ENCODE measurements around the gene CLCN7. TPM values are rescaled to one million over a fixed set of nuclear protein-coding genes. Genes with fewer than 3 reads are reported as not detected.

Gene CLCN7
- total RNA-seq, 2 experiments from 2014 or later: 41.9 to 43.9 TPM

- POLR2A ChIA-PET: no interaction called here
These were observed 25.1 kb upstream of the CLCN7 start for GRCh38 chr16:1499756-1500464.

DNA sequence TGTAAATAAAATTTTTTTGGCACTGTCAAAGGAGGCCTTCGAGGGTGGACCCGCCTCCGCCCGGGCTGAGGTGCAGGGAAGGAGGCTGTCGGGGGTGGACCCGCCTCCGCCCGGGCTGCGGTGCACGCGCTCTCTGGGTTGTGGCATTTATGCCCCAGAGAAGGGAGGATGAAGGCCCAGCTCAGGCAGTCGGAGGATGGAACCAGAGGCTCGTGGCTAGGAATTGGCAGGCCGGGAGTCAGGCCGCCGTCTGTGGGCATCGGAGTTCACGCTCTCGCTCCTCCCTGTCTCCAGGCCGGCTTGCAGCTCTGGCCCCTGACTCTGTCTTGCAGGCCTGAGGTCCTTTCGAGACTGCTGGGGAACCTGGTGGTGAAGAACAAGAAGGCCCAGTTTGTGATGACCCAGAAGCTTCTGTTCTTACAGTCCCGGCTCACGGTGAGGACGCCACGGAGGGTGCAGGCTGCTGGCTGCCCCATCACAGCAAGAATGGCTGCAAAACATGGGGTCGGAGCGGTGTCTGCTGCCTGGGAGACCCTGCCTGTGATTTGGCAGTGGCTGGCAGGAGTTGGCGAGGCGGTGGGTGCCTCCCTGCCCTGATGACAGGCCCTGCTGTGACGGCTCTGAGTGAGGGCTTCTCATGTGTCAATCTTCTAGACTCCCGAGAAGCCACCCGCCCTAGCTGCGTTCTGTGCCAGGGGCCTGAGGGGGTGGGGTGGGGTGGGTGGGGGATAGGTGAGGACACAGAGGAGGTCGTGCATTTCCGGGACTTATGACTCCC lies 24.3 kb upstream of the CLCN7 start:
- ChIA-PET CTCF (no interaction called here), POLR2A (no interaction called here)
- H3K4me3 Mint-ChIP-seq: no peak overlapping the region
- H3K27me3 Mint-ChIP-seq (ENCODE audit: low read depth): no peaks in the 10 kb centered on the region
- DNase-seq (no peak), ATAC-seq (no peak)
- H3K9me3 Mint-ChIP-seq (ENCODE audit: insufficient read depth): no peaks in the 10 kb centered on the region
- no peak overlapping the region for H3K27ac Mint-ChIP-seq
- peaks cover 12% of the 10 kb centered on the region for H3K4me1 Mint-ChIP-seq (ENCODE audit: low read depth)
- peaks cover 25% of the 10 kb centered on the region for H3K36me3 Mint-ChIP-seq (ENCODE audit: low read depth)

More at GRCh38 chr16:1499756-1500464, 25.1 kb upstream of the CLCN7 start:
- no peaks in the 10 kb centered on the region for H3K9me3 Mint-ChIP-seq (ENCODE audit: insufficient read depth)
- ATAC-seq (no peak), DNase-seq (no peak)
- H3K4me1 Mint-ChIP-seq (ENCODE audit: low read depth): peaks cover 4% of the 10 kb centered on the region
- CTCF ChIA-PET: no interaction called here
- no peaks in the 10 kb centered on the region for H3K27me3 Mint-ChIP-seq (ENCODE audit: low read depth)
- peaks cover 23% of the 10 kb centered on the region for H3K36me3 Mint-ChIP-seq (ENCODE audit: low read depth)
- H3K4me3 Mint-ChIP-seq: no peak overlapping the region
- no peak overlapping the region for H3K27ac Mint-ChIP-seq

DNA sequence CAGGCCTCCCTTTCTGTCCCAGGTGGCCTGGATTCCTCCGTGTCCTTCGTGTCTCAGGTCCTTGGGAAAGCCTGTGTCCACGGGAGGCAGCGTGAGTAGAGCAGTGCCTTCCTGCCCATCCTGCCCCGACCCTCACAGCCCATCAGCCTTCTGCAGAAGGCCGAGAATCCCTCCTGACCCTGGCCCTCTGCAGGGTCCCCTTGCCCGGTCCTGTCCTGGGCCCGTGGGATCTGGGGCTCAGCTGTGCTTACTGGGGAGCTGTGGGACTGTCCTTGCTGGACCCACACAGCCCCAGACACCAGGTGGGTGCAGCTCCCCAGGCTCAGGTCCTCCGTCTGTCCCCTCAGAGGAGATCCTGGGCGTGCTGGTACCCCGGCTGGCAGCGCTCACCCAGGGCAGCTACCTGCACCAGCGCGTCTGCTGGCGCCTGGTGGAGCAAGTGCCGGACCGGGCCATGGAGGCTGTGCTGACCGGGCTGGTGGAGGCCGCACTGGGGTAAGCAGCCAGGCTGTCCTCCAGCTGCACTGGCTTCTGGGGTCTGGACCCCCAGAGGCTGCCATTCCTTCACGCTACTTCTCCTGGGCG lies 22.3 kb upstream of the CLCN7 start:
- no peaks in the 10 kb centered on the region for H3K9me3 Mint-ChIP-seq (ENCODE audit: insufficient read depth)
- peaks cover 17% of the 10 kb centered on the region for H3K36me3 Mint-ChIP-seq (ENCODE audit: low read depth)
- DNase-seq (no peak), ATAC-seq (no peak)
- POLR2A ChIA-PET: no interaction called here
- no peak overlapping the region for H3K4me3 Mint-ChIP-seq
- peaks cover 24% of the 10 kb centered on the region for H3K4me1 Mint-ChIP-seq (ENCODE audit: low read depth)
- CTCF ChIA-PET: no interaction called here
- H3K27ac Mint-ChIP-seq: no peak overlapping the region
- no peaks in the 10 kb centered on the region for H3K27me3 Mint-ChIP-seq (ENCODE audit: low read depth)

DNA sequence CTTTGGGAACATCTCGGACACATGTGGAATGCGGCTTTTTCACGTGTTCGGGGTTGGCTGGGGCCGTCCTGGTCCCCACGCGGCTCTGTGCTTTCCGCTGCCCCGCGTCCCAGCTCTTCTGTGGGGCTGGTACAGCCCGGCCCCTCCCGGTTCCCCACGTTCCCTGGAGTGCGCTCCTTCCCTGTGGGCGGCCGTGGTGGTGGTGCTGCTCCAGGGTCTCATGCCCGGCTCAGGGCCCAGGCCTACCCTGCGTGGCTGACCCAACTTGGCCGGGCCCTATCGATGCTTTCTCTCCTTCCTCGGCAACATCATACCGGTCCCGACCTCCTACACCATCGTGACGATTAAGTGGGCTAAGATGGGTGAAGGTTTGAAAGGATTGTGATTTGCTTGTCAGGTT lies 21.6 kb upstream of the CLCN7 start:
- no peak for DNase-seq
- no peaks in the 10 kb centered on the region for H3K9me3 Mint-ChIP-seq (ENCODE audit: insufficient read depth)
- H3K27me3 Mint-ChIP-seq (ENCODE audit: low read depth): no peaks in the 10 kb centered on the region
- peaks cover 24% of the 10 kb centered on the region for H3K4me1 Mint-ChIP-seq (ENCODE audit: low read depth)
- H3K4me3 Mint-ChIP-seq: no peak overlapping the region
- H3K36me3 Mint-ChIP-seq (ENCODE audit: low read depth): peaks cover 17% of the 10 kb centered on the region
- no peak for ATAC-seq
- CTCF ChIA-PET: no interaction called here
- no peak overlapping the region for H3K27ac Mint-ChIP-seq
- POLR2A ChIA-PET: no interaction called here

DNA sequence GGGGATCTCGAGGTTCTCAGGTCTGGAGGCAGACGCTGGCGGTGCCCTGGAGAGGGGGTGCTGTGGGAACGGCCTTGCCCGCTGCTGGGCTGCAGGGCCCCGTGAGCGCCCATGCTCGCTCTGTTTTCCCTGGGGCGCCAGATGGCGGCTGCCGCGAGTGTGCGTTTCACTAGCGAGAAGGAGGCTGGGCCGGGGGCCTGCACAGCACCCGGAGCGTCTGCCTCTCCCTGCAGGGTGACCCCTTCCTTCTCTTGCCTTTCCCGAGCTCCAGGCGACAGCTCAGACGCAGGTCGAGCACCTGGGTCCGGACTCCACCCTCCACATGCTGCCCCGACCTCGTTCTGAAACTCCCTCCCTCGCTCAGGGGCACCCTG lies 21.0 kb upstream of the CLCN7 start:
- peaks cover 15% of the 10 kb centered on the region for H3K36me3 Mint-ChIP-seq (ENCODE audit: low read depth)
- no peak overlapping the region for H3K27ac Mint-ChIP-seq
- no peaks in the 10 kb centered on the region for H3K9me3 Mint-ChIP-seq (ENCODE audit: insufficient read depth)
- ATAC-seq: no peak
- no peaks in the 10 kb centered on the region for H3K27me3 Mint-ChIP-seq (ENCODE audit: low read depth)
- no peak overlapping the region for H3K4me3 Mint-ChIP-seq
- no peak for DNase-seq
- POLR2A ChIA-PET: no interaction called here
- peaks cover 24% of the 10 kb centered on the region for H3K4me1 Mint-ChIP-seq (ENCODE audit: low read depth)
- CTCF ChIA-PET: no interaction called here

DNA sequence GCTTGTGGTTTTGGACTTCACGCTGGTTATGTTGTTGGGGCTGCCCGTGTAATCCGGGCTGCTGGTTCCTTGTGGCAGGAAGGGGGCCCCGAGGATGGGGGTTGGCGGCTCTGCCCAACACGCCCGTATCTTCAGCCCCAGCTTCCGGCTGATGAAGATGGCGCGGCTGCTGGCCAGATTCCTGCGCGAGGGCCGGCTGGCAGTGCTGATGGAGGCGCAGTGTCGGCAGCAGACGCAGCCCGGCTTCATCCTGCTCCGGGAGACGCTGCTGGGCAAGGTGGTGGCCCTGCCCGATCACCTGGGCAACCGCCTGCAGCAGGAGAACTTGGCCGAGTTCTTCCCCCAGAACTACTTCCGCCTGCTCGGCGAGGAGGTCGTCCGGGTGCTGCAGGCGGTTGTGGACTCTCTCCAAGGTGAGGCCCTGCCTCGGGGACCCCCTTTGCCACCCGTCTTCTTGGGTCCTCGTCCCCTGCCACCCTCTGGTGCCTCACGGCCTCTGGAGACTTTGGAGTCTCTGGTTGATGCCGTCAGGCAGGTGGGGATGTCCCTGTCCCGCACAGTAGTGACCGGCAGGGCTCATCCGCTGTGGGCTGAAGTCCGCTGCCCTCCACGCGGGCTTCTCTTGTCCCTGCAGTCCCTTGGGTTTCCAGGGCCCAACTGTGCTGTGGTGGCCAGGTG lies 20.5 kb upstream of the CLCN7 start:
- ATAC-seq (no peak), DNase-seq (no peak)
- Mint-ChIP-seq H3K4me1 (ENCODE audit: low read depth) (peaks cover 24% of the 10 kb centered on the region), H3K27me3 (ENCODE audit: low read depth) (no peaks in the 10 kb centered on the region), H3K4me3 (peak overlapping the region; percentile 22), H3K27ac (no peak overlapping the region), H3K9me3 (ENCODE audit: insufficient read depth) (no peaks in the 10 kb centered on the region), H3K36me3 (ENCODE audit: low read depth) (peaks cover 15% of the 10 kb centered on the region)
- ChIA-PET POLR2A (no interaction called here), CTCF (no interaction called here)

DNA sequence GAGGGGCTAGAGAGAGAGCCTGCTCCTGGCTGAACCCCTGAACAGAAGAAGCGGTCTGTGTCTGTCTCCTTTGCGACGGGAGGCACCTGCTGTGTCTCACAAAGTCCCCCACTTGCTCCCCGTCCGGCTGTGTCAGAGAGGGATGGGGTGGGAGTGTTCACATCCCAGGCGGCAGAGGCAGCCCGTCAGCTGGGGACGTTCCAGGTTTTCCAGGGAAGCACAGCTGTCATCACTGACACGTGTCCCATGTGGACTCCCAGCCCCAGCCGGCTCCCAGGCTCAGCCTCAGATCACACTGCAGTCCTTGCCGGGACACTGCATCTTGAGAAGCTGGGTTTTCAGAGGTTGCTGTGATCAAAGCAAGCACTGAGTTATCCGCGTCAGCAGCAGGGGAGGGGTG lies 19.9 kb upstream of the CLCN7 start:
- Mint-ChIP-seq H3K27ac (peak overlapping the region; percentile 89), H3K27me3 (ENCODE audit: low read depth) (no peaks in the 10 kb centered on the region), H3K4me1 (ENCODE audit: low read depth) (peaks cover 24% of the 10 kb centered on the region), H3K36me3 (ENCODE audit: low read depth) (peaks cover 15% of the 10 kb centered on the region), H3K4me3 (peak overlapping the region; percentile 91), H3K9me3 (ENCODE audit: insufficient read depth) (no peaks in the 10 kb centered on the region)
- ChIA-PET POLR2A (no interaction called here), CTCF (interaction anchor here (1.3 kb wide), 1 partner anchor 44 kb away, joined by 3 read pairs; no protein-coding TSS in a partner anchor)
- ATAC-seq (no peak), DNase-seq (no peak)

DNA sequence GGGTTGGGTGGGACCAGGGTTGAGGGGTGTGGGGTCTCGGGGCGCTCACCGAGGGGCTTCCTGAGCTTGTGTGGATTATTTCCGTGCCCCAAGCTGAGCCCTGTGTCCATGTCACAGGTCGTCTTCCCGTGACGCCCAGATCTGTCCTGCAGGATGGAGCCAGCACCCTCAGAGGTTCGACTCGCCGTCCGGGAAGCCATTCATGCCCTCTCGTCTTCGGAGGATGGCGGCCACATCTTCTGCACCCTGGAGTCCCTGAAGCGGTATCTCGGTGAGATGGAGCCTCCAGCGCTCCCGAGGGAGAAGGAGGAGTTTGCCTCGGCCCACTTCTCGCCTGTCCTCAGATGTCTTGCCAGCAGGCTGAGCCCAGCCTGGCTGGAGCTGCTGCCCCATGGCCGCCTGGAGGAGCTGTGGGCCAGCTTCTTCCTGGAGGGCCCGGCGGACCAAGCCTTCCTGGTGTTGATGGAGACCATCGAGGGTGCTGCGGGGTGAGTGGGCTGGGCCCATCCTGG lies 19.4 kb upstream of the CLCN7 start:
- H3K27me3 Mint-ChIP-seq (ENCODE audit: low read depth): no peaks in the 10 kb centered on the region
- H3K4me3 Mint-ChIP-seq: peak overlapping the region; percentile 91
- ATAC-seq (no peak), DNase-seq (no peak)
- ChIA-PET CTCF (interaction anchor here (1.3 kb wide), 1 partner anchor 45 kb away, joined by 3 read pairs; no protein-coding TSS in a partner anchor), POLR2A (interaction anchor here (0.7 kb wide), 1 partner anchor 39 kb away, joined by 3 read pairs; the partner anchor contains the start of gene TMEM204)
- H3K36me3 Mint-ChIP-seq (ENCODE audit: low read depth): peaks cover 15% of the 10 kb centered on the region
- H3K4me1 Mint-ChIP-seq (ENCODE audit: low read depth): peaks cover 24% of the 10 kb centered on the region
- H3K9me3 Mint-ChIP-seq (ENCODE audit: insufficient read depth): no peaks in the 10 kb centered on the region
- peak overlapping the region; percentile 89 for H3K27ac Mint-ChIP-seq

DNA sequence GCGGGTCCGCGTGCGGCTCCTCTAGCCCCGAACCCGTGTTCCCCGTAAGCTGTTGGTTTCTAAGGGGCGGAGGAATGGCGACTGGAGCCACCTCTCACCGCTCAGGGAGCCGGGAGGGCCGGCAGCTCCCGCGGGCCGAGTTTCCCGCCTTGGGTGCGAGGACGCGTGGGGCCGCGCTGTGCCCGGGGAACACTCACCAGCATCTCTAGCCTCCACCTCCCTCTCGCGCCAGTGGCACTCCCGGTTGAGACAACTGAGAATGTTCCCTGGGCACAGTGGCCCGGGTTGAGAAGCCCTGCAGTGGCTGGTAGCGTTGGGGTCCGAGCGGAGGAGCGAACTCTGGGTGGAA lies 18.9 kb upstream of the CLCN7 start:
- CTCF ChIA-PET: interaction anchor here (1.3 kb wide), 1 partner anchor 45 kb away, joined by 3 read pairs; no protein-coding TSS in a partner anchor
- Mint-ChIP-seq H3K27me3 (ENCODE audit: low read depth) (no peaks in the 10 kb centered on the region), H3K36me3 (ENCODE audit: low read depth) (peaks cover 15% of the 10 kb centered on the region), H3K4me3 (peak overlapping the region; percentile 91), H3K27ac (peak overlapping the region; percentile 89), H3K4me1 (ENCODE audit: low read depth) (peaks cover 24% of the 10 kb centered on the region), H3K9me3 (ENCODE audit: insufficient read depth) (no peaks in the 10 kb centered on the region)
- ATAC-seq: peak; percentile 29
- POLR2A ChIA-PET: interaction anchor here (0.7 kb wide), 1 partner anchor 40 kb away, joined by 3 read pairs; the partner anchor contains the start of gene TMEM204
- DNase-seq: peak; percentile 35

DNA sequence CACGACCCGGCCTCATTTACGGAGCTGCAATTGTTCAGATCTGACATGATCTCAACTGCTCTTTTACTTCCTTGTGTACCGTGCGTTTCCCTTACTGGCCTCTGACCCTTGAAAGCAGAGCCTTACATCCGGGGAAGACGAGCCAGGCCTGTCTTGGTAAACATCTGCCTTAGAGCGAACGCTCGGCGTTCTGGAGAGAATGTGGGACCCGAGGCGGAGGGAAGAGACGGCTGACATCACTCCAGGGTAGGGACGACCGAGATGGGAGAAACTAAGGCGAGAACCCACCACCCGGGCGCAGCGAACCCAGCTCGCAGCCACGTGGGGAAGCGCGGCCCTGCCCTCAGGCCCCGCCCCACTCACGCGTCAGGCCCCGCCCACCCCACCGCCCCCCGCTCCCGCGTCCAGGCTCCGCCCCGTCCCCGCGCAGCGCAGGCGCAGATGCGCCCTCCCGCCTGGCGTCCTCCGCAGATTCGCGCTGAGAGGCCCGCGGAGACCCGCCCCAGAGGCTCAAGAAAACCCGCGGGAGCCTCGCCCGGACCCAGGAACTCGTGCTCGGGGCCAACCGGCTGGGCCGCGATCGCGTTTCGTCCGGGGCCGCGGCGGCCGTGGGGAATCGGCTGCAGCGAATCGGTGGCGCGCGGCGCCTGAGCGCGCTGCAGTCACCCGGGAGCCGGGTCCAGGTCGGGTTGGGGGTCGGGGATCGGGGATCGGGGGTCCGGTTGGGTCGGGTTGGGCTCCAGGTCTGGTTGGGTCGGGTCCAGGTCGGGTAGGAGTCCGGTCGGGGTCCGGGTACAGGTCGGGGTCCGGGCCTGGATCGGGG lies 18.3 kb upstream of the CLCN7 start, which contains the start of gene TELO2:
TSS of gene TELO2 (plus strand) at position 438 of the 823 bp plus-strand sequence. CDS start 922 bp downstream, outside the sequence.
- Mint-ChIP-seq H3K27me3 (ENCODE audit: low read depth) (no peaks in the 10 kb centered on the region), H3K27ac (peak within 1 kb of the TSS; percentile 98)

More for the DNA sequence above, 18.3 kb upstream of the CLCN7 start, which contains the start of gene TELO2:
- peak; percentile 88 for DNase-seq
- CTCF ChIA-PET: interaction anchor here (0.5 to 1.5 kb wide), 3 partner anchors 11 to 386 kb away, joined by 3 to 4 read pairs (median 3); partner anchors contain the start of gene MAPK8IP3
- peaks cover 24% of the 10 kb centered on the region for H3K4me1 Mint-ChIP-seq (ENCODE audit: low read depth)
- H3K36me3 Mint-ChIP-seq (ENCODE audit: low read depth): peaks cover 10% of the 10 kb centered on the region
- POLR2A ChIA-PET: interaction anchor here (1.3 to 1.6 kb wide), 2 partner anchors 22 to 45 kb away, joined by 3 to 7 read pairs; no protein-coding TSS in a partner anchor
- ATAC-seq: peak; percentile 87
- H3K9me3 Mint-ChIP-seq (ENCODE audit: insufficient read depth): no peaks in the 10 kb centered on the region
- H3K4me3 Mint-ChIP-seq: peak within 1 kb of the TSS; percentile 91
